GM18868 (cell line): ENCODE results near the gene SIRT5.

Experiments used
- ATAC-seq: cut with Tn5 transposase; IDR thresholded peaks from one replicate; pipeline ENCODE4 v1.9.1; 2021; ENCODE audit warnings: mild to moderate bottlenecking, moderate library complexity; ENCODE audit not compliant: unreplicated experiment

SIRT5 gene

DNA sequence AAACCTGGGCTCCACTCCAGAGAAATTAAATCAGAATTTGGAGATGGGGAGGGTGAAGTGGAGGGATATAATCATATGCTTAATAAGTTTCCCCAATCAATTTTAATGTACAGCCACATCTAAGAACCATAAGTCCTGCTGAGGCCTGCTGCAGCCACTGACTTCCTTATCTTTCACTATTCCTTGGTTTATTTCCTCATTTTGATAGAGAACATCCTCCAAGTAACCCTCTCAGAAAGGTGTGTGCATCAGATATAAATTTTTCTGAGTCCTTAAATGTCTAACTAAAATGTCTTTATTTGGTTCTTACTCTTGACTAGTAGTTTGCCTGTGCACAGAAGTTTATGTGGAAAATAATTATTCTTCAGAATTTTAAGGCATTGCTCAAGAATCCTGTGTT is 23.7 kb upstream of the SIRT5 start:
- no peak for ATAC-seq

DNA sequence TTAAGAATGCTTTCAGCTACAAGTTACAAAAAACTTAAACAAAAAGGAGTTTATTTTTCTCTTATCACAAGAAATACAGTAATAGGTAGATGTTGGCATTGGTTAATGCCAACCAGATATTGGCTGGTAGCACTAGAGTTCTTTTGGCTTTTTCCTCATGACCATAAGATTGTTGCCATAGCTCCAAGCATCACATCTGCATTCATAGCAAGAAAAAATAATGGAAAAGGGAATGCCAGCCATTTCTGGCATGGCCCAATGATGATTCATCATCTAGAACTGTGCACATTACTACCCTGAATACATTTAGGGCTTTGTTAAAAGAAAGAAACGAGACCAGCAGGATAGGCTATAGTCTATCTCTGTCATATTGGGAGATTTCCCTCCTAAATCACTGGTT is 20.8 kb upstream of the SIRT5 start:
- no peak for ATAC-seq

DNA sequence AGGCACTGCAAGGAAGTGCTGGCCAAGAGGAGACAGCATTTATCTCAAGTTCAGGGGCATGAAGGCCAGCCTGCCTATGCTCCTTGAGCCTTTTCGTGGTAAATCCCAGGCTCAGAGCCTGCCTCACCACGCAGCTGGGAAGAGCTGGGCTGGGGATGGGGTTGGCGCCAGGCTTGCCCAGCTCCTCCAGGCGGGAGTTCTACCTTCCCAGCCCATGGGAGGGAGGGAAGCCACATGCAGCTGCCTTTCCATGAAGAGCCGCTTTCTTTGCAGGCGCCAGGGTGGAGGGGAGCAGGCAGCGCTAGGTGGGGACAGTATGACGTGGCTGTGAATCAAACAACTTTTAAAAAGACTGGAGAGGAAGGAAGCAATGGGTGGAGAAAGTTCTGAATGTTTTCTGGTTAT is 19.5 kb upstream of the SIRT5 start:
- no peak for ATAC-seq

DNA sequence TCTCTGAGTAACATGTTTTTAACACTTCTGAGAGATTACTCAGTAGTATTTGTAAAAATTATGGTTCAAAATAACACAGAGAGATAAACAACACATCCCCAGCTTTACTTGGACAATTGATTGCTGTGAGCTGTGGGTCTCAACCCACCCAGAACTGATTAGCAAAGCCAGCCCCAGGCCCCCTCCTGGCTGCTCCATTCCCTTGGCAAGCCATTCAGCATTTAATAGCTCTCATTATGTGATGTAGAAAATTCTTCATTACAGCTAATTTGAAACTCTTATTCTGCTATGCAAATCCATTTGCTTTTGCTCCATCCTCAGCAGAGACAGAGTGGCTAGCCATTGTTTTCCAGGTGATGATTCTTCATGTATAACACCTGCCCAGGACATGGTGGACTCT is 16.6 kb upstream of the SIRT5 start:
- ATAC-seq = no peak

DNA sequence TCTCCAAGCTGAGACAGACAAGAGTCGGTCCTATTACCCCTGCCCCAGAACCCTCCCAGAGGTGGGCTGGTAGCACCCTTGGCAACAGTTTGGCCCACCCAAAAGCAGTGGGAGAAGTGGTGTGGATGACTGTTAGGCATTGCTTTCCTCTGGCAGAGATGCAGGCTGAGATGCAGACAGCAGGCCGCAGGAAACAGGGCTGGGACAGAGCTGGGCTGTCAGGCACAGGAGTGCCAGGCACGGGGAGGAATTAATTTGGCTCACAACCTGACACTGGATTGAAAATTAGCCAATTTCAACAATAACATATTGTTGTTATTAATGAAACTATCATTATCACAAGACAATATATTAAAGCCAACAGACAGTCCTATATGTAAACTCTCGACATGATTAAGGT is 15.7 kb upstream of the SIRT5 start:
- ATAC-seq = no peak

DNA sequence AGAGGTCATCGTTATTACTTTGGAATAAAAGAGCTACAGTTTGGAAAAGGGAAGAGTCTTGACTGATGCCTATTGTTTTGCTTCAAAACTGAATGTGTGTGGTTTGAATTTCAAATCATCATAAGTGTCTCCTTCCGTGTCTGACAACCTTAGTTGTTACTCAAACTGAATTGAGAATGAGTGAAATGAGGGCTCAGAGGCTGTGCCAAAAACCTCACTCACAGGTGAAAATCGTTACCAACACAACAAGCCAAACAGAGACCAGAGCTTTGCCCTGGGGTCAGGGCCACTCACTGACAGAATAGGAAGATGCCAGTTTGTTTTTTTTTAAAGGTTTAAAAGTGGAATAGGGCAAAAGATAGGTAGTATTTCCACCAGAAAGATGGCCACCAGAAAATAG is 15.2 kb upstream of the SIRT5 start:
- ATAC-seq = no peak

DNA sequence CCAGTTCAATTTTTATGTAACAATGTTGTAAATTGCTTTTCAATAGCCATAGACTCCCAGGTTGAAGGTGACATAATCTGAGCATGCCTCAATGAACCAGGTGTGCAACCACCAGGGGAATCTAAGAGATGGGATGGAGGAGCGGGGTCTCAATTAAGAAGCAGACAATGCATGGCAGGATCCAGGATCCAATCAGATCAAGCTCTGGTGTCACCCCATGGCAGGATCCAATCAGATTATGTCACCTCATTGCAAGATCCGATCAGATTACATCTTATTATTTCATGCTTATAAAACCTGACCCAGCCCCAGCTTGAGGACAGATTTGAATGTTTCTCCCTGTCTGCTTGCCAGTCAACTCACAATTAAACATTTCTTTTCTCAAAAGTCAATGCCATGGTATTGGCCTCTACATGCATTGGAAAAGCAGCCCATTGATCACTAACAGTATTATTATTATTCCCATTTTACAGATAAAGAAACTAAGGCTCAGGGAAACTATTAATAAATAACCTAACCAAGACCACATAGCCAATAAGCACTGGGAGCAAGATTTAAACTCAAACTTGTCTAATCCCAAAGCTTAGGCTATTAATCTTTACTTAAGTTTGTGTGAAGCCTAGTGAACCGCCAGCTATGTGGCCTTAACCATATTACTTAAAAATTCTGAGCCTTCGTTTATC is 14.3 kb upstream of the SIRT5 start:
- ATAC-seq = no peak

DNA sequence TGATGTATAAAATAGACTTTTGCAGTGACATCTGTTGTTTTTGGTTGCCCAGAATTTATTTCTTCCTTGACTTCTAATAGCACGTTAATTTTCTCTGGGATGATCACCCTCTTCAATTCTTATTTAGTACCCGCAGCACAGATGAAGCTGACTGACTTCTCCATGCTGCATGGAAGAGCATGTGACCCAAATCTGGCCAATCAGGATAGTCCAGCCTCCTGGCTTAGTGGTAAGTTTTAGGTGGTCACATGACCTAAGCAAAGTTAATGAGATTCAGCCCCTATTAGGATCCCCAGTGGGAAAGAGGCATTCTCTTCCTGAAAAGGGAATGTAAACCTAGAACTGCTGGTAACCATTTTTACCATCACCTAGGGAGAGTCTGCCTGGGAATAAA is 13.8 kb upstream of the SIRT5 start:
- ATAC-seq = no peak

DNA sequence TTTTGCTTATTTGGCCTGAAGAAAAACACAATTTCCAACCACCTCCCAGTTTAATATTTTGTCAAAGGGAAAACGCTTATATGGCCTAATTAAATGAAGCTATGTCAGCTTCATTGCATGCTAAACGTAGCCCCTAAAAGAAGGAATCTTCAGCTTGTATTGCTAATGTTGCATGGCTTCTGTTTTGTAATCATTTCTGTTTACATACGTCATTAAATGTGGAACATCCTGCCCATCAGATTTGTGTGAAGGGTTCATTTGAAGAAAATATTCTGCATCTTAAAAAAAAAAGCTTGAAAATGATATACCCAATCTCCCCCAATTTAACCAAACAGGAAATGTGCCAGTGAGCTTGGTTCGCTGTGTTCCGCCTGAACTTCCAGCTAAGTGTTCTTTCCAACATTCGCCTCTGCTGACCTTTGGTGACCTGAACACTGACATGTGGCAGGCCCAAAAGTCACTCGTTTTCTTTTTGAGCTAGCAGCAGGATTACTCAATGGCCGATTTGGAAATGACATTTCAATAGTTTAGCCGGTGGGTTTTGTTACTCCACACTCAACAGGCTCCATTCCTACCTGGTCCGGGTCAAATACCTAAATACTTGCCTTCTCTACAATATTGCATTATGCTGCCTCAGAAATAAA is 12.7 kb upstream of the SIRT5 start:
- ATAC-seq = no peak

DNA sequence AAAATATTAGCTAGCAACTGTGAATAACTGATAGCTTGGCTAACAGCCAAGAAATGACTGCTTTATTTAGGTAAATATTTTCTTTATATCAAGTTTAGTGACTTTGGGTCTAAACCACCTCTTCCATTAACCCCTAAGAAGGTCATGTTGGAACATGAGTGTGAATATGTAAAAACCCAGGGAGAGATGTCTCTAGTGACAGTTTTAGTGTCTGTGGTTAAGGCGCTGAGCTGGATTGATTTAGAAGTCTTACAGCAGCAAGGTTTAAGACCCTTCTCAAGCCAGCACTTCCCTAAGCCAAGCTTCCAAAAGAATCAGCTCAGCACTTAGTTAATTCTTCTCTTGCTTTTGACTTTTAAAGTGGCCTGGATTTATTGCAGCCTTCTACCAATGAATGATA is 11.4 kb upstream of the SIRT5 start:
- no peak for ATAC-seq

DNA sequence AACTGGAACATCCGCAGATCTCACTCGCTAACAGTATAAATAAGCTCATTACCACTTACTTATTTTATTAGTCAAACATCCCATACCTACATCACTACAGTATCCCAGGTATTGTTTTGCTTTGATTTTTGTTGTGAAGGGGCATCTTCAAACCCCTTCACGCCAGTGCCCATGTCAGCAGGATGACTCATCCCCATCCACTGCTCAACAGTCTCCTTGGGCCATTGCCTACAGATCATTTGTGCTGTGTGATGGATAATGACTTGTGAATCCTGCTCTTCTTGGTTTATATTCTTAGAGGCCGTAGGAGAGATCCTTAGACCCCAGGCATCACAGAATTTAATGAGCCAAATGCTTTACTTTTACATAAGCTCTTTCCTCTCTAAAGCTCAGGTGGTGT is 8.5 kb upstream of the SIRT5 start:
- no peak for ATAC-seq

DNA sequence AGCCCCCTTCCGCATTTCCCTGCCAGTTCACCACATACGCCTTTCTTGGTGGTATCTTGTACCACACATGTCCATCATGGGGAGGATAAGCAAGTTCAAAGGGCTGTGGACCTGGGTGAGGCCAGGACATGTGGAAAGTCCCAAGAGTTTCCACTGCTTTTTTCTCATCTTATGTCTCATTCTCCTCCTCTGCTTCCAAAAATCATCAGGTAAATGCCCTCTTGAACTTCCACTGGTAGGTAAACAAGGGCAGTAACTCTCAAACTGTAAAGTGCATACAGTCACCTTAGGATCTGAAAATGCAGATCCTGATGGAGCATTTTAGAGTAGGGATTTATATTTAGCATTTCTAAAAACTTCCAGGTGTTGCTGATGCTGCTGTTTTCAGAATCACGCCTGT is 7.9 kb upstream of the SIRT5 start:
- no peak for ATAC-seq

DNA sequence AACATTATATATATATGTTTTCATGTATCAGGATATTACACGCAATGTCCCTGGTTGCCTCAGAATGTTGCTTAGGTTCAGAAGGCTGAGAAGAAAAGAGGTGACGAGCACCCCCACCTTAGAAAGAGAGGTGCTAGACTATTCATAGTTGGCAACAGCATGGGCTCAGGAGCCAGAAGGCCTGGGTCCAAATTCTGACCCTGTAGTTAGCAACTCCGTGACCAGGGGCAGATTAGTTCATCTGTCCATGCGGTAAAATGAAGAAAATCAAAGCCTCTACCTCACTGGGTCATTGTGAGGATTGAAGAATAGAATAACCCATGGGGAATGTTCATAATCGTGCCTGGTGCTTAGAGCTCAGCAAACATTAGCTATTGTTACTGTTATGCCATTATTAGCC is 5.4 kb upstream of the SIRT5 start:
- no peak for ATAC-seq

DNA sequence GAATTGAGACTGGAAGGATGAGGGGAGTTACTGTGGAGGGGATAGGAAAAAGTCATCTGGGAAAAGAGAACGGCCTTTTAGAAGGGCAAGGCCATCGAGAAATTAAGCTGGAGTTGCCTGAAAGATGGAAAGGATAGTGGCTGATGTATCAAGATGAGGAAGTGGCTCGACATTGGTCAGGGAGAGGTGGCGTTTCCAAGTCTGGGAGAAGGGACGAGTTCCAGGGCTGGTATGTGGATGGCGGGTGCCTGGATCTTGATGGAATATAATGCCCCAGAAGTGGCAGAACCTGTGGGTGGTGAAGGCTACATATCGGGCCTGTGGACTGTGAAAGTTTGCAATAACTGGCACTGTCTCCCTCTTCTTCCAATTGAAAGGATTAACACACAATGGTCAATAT is 2.2 kb upstream of the SIRT5 start:
- ATAC-seq = no peak

DNA sequence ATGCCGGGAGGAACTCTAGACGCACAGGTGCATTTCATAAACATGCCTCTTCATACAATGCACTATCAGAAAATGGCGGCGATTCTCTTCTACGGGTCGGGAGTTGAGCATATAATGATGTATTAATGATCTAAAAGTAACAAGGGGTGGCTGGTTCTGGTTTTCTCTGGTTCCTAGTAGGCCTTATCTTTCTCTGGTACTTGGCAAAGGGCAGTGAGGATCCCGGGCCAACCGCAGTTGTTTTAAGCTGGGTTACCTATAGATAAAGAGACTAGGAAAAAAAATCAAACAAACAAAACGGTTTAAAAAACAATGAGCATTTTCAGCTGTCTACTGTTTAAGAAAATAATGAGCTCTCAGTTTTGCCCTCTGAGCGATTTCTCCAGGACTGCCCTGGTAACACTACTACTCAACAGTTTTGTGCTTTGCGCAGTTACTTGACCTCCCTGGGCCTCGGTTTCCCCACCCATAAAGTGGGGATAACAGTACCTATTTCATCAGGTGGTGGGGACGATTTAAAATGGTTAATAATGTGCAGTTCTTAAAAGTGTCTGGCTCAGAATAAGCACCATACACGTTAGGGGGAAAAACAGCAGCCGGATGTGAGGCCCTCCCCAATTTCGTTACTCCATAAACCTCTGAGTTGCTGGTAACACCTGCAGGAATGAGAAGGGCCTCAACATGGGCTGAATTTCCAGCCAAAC is 1.3 kb upstream of the SIRT5 start:
- ATAC-seq = no peak

DNA sequence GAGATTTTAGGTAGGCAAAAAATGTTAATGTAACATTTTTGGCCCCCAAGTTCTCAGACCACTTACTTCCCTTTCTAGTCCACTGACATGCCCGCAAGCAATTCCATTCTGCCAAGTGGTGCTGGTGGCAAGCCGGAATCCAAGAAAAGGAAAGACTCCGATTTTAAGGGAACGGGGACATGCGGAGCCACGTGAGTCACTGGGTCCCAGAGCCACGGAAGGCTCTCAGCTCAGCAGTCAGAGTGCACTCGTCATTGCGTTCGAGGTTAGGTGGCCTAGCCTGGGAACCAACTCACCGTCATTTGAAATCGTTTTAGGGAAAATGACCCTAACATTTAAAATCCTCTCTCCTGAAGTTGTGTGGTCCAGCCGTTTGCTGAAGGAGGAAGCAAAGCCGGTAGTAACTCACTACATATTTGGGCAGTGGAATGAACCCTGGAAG is 711 bp upstream of the SIRT5 start:
- no peak for ATAC-seq

DNA sequence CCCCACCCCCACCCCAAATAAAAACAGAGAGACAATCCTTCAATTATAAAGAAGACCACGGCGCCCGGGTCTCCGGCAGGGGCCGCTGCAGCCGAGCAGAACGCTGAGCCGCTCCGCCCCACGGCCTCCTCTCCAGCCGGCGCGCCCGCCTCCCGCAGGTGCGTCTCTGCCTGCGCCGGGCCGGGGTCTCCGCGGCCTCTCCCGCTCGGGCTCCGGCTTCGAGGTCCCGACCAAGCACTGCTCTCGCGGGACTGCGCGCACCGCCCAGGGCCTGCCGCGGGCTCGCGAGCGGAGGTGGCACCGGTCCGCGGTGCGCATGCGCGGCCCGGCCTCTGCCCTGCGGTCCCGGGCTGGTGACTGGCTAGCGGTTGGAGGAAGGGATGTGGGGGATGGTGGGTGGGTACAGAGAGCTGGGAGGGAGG is 241 bp upstream of the SIRT5 start:
- peak; percentile 81 for ATAC-seq

DNA sequence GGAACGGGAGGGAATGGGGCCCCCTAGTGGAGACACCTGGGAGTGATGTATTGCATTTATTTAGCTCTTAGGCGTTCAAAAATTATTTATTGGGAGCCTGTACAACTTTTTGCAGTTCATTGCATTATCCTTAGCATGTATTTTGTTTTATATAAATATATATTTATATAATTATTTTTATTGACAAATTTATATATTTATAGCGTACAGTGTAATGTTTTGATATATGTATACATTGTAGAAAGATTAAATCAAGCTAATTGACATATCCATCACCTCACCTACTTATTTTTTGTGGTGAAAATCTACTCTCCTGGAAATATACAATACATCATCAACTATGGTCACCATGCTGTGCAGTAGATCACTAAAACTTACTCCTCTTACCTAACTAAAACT is 975 bp downstream of the SIRT5 start:
- ATAC-seq = no peak

DNA sequence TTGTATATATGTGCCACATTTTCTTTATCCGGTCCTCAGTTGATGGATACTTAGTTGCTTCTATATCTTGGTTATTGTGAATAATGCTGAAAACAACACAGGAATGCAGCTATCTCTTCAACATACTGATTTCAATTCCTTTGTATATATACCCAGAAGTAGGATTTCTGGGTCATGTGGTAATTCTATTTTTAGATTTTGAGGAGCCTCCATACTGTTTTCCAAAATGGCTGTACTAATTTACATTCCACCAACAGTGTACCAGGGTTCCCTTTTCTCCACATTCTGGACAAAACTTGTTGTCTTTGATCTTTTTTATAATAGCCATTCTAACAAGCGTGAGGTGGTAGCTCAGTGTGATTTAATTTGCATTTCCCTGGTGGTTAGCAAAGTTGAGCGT is 1.6 kb downstream of the SIRT5 start:
- ATAC-seq = no peak

DNA sequence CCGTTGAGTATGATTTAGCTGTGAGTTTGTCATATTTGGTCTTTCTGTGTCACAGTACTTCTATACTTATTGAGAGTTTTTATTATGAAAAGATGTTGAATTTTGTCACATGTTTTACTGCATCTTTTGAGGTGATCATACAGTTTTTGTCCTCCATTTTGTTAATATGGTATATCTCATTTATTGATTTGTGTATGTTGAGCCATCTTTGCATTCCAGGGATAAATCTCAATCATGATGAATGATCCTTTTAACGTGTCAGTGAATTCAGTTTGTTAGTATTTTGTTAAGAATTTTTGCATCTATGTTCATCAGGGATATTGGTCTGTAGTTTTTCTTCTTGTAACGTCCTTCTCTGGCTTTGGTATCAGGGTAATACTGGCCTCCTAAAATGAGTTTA is 3.5 kb downstream of the SIRT5 start:
- ATAC-seq = no peak

DNA sequence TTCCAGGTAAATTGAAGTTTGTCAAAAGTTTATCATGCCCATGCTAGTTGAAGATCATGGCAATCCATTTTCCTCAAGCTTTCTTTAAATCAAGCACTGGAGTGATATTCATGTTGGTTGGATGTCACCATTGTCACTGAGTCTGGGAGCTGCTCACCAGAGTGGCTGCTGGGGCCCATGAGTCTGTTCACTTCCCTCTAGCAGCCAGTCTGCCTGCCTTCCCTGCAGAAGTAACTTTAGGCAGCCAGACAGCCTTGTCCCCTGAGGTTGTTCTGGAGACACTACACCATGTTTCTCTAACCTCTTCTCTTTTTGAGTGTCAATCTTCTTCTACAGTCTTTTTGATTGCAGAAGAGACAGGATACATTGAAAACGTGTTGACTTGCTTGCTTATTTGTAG is 5.5 kb downstream of the SIRT5 start:
- ATAC-seq = no peak

DNA sequence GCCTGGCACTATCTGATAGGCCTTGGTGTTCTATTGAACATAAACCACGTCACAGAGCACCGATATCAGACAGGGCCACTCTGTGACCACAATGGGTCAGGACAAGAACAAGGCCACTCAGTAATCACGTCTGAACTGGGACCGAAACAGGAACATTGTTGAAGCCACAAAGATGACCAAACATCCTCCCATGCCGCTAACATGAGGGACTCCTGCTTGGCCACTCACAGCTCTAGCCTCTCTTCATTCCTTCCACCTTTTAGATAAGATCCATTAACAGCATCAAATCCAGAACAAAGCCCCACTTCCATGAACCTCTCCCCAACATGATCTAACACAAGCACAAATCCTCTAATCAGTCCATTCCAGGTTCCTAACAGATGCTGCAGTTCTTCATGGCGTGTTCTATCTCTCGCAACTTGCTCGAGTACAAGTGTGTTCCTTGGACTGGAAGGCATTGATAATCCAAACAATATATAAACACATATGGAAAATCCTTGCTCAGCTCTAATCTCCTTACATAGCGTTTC is 7.4 kb downstream of the SIRT5 start:
- ATAC-seq = no peak
